GM11168 (cell line): Measurements from ENCODE around the gene SNCAIP.

ENCODE experiments used
- in situ Hi-C: fragments of 300-500 bp; cut with MboI; formaldehyde crosslinking; loops from one replicate; pipeline ENCODE4 v1.12.0; 2022; ENCODE audit warnings: low sequenced_read_pairs; ENCODE audit not compliant: unreplicated experiment

SNCAIP gene

GRCh38 chr5:122391621-122392020 is 79.6 kb downstream of the SNCAIP start:
- in situ Hi-C loops = no loop called here

- in situ Hi-C loops = no loop called here
Measured at GRCh38 chr5:122392224-122392623, 80.2 kb downstream of the SNCAIP start.

DNA sequence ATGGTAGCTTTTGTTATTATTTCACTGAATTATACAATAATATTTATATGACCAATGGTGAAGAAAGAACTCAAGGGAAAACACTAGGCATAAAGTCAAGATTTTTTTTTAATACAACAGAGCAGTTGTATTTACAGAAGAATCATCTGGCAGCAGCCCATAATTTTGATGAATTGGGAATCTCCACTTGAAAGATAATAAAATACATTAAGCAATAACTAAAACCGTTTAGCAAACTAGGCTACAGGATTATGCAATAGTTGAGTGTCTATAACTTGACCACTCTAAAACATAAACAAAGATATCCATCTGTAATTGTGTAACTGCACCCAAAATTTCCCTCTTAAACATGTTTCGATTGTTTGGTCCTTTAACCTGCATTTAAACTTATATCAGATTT is 80.8 kb downstream of the SNCAIP start:
- in situ Hi-C loops = no loop called here

DNA sequence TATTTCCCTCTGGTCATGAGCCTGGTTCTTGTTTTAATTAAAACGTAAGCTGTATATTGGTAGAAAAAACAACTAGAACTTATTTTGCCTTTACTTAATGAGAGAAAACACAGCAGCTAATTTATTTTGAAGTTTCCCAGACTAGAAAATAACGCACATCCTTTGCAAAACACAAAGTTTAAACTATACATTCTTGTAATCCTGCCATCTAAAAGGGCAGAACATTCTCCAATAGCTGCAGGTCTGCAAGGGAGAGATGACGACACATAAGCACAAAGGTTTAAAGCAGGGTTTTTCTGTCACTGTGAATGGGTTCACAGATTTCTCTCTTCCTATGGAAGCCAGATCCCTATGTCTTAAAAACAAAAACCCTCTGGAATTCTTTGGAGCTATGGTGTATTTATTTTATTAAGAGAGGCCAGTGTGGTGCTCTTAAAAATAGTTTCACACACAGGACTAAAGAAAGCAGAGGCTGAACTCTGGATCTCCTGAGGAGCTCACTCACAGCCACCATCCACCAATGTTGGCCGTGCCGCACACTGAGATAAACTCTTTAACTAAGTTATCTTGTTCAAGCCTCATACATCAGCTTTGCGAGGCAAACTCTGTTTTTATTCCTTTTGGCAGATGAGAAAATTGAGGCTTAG is 82.4 kb downstream of the SNCAIP start:
- in situ Hi-C loops = no loop called here

- in situ Hi-C loops = no loop called here
Measured at GRCh38 chr5:122398016-122398415, 86.0 kb downstream of the SNCAIP start.

GRCh38 chr5:122400341-122400740 is 88.3 kb downstream of the SNCAIP start:
- in situ Hi-C loops = no loop called here

DNA sequence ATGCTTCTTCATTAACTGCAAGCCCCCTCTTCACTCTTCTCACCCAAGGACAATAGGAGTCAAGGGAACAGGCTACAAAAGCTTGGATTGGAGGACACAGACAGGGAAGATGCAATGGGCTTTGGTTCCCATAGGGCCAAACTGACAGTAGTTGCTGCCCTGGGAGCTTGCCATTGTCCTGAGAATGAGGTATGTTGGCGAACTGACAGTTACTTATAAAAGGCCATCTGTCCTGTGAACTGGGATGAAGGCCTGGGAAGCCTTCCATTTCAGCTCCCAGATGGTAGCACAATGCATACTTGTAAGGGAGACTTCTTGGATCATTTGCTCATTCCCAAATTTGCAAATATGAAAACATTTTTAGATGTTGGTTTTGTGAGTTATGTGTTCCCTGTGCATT is 88.9 kb downstream of the SNCAIP start:
- in situ Hi-C loops = no loop called here

- in situ Hi-C loops = no loop called here
Measured at GRCh38 chr5:122401976-122402725, 90.1 kb downstream of the SNCAIP start.

DNA sequence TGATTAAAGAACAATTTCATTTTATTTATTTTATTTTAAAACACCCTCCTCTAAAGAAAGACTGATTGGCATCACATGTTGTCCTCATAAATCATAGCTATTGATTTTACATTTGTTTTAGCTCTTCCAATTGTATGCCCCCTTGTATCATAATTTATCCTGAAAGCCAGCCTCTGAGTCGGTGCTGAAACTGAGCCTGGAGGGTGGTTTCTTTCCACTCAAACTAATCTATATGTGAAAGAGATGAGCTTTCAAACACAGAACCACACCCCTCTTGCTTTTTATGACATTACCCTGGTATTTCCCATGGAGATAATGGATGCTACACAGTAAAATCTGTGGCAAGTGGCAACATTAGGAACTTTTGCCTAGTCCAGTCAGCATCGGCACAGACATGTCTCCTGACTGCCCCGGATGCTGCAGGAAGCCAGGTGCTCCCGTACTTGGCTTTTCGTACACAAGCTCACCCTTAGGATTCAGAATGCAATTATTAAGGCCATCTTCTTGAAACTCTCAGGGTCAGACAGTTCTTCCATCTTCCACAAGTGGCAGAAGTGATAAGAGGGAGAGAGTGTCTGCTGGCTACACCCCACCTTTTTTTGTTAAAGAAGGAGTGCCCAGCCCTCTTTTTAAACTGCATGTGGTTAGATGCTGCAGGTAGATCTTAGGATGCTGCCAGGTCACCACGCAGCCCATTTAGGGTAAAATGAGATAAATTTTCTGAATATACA is 91.1 kb downstream of the SNCAIP start:
- in situ Hi-C loops = no loop called here

- in situ Hi-C loops = no loop called here
Measured at GRCh38 chr5:122404018-122404417, 92.0 kb downstream of the SNCAIP start.

- in situ Hi-C loops = no loop called here
Measured at GRCh38 chr5:122404653-122405362, 92.8 kb downstream of the SNCAIP start.

- in situ Hi-C loops = no loop called here
Measured at GRCh38 chr5:122405751-122406150, 93.7 kb downstream of the SNCAIP start.

- in situ Hi-C loops = no loop called here
Measured at GRCh38 chr5:122406181-122406580, 94.1 kb downstream of the SNCAIP start.

- in situ Hi-C loops = no loop called here
Measured at GRCh38 chr5:122408592-122409224, 96.7 kb downstream of the SNCAIP start.

- in situ Hi-C loops = loop anchor here (10.0 kb wide), 1 partner anchor 218 kb away; no protein-coding TSS in a partner anchor
Measured at GRCh38 chr5:122412966-122413365, 100.9 kb downstream of the SNCAIP start.

DNA sequence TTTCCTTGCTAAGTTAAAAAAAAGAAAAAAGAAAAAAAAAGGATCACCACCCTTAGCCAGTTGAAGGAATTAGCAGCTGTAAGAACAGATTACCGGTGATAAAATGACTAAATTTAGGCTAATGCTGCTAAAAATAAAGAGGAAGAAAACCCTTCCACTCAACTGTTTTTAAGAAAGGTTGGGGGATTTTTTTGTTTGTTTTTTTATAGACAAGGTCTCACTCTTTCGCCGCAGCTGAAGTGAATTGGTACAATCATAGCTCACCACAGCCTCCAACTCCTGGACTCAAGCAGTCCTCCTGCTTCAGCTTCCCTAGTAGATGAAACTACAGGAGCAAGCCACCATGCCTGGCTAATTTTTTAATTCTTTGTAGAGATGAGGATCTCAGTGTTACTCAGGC is 101.7 kb downstream of the SNCAIP start:
- in situ Hi-C loops = loop anchor here (10.0 kb wide), 1 partner anchor 219 kb away; no protein-coding TSS in a partner anchor

- in situ Hi-C loops = loop anchor here (10.0 kb wide), 1 partner anchor 220 kb away; no protein-coding TSS in a partner anchor
Measured at GRCh38 chr5:122415030-122415800, 103.2 kb downstream of the SNCAIP start.

DNA sequence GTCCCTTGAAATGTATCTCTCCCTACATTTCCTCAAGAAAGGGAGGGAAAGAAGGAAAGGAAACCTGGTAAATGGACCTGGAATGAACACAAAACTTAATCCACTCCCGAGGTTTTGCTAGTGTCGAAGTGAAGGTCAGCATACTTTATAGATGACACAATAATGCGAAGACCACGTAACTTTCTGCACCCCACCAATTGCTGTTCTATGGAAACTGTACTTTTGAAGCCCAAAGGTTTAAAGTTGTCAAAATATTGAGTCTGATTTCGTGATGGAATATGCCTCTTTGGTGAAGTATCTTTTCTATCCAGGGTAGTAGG is 103.7 kb downstream of the SNCAIP start:
- in situ Hi-C loops = loop anchor here (10.0 kb wide), 1 partner anchor 221 kb away; no protein-coding TSS in a partner anchor
